Measurements from ENCODE around the gene BANF2.

Gene BANF2

GRCh38 chr20:17735959-17736621, 36.3 kb downstream of the BANF2 start:
- no peak for DNase-seq (ENCODE audit: low read depth)

GRCh38 chr20:17738154-17738553, 38.4 kb downstream of the BANF2 start:
- DNase-seq (ENCODE audit: low read depth): no peak

- DNase-seq (ENCODE audit: low read depth): no peak
These were observed 41.5 kb downstream of the BANF2 start for GRCh38 chr20:17741220-17741619.

GRCh38 chr20:17742731-17743130, 43.0 kb downstream of the BANF2 start:
- no peak for DNase-seq (ENCODE audit: low read depth)

- DNase-seq (ENCODE audit: low read depth): no peak
These were observed 43.9 kb downstream of the BANF2 start for GRCh38 chr20:17743677-17744076.

- no peak for DNase-seq (ENCODE audit: low read depth)
These were observed 47.7 kb downstream of the BANF2 start for GRCh38 chr20:17747431-17747846.

- DNase-seq (ENCODE audit: low read depth): no peak
These were observed 48.5 kb downstream of the BANF2 start for GRCh38 chr20:17748279-17748678.

- no peak for DNase-seq (ENCODE audit: low read depth)
These were observed 49.8 kb downstream of the BANF2 start for GRCh38 chr20:17749626-17749977.

- no peak for DNase-seq (ENCODE audit: low read depth)
These were observed 50.4 kb downstream of the BANF2 start for GRCh38 chr20:17749978-17750721.

GRCh38 chr20:17750722-17751045, 50.9 kb downstream of the BANF2 start:
- no peak for DNase-seq (ENCODE audit: low read depth)

GRCh38 chr20:17751640-17752039, 51.9 kb downstream of the BANF2 start:
- no peak for DNase-seq (ENCODE audit: low read depth)

- no peak for DNase-seq (ENCODE audit: low read depth)
These were observed 52.7 kb downstream of the BANF2 start for GRCh38 chr20:17752459-17752858.

GRCh38 chr20:17753516-17753915, 53.8 kb downstream of the BANF2 start:
- DNase-seq (ENCODE audit: low read depth): no peak

GRCh38 chr20:17756529-17756928, 56.8 kb downstream of the BANF2 start:
- no peak for DNase-seq (ENCODE audit: low read depth)

- DNase-seq (ENCODE audit: low read depth): no peak
These were observed 57.7 kb downstream of the BANF2 start for GRCh38 chr20:17757496-17757895.

GRCh38 chr20:17758010-17758409, 58.2 kb downstream of the BANF2 start:
- DNase-seq (ENCODE audit: low read depth): no peak

- DNase-seq (ENCODE audit: low read depth): no peak
These were observed 58.7 kb downstream of the BANF2 start for GRCh38 chr20:17758512-17758911.

- no peak for DNase-seq (ENCODE audit: low read depth)
These were observed 59.7 kb downstream of the BANF2 start for GRCh38 chr20:17759449-17759848.

GRCh38 chr20:17761604-17762003, 61.8 kb downstream of the BANF2 start:
- no peak for DNase-seq (ENCODE audit: low read depth)

GRCh38 chr20:17762243-17762872, 62.6 kb downstream of the BANF2 start:
- DNase-seq (ENCODE audit: low read depth): no peak

- no peak for DNase-seq (ENCODE audit: low read depth)
These were observed 63.2 kb downstream of the BANF2 start for GRCh38 chr20:17762873-17763557.

- DNase-seq (ENCODE audit: low read depth): no peak
These were observed 65.3 kb downstream of the BANF2 start for GRCh38 chr20:17765017-17765416.

- DNase-seq (ENCODE audit: low read depth): no peak
These were observed 65.8 kb downstream of the BANF2 start for GRCh38 chr20:17765584-17765983.
